ENCODE data around the gene NTSR1. TPM values are rescaled to one million over a fixed set of nuclear protein-coding genes. Genes with fewer than 3 reads are reported as not detected.

NTSR1 gene
- total and polyA plus RNA-seq, 2 of the 13 experiments (the other 11 are each of a cell fraction or from before 2014, with no cell fraction given) = 0.09 to 0.12 TPM

DNA sequence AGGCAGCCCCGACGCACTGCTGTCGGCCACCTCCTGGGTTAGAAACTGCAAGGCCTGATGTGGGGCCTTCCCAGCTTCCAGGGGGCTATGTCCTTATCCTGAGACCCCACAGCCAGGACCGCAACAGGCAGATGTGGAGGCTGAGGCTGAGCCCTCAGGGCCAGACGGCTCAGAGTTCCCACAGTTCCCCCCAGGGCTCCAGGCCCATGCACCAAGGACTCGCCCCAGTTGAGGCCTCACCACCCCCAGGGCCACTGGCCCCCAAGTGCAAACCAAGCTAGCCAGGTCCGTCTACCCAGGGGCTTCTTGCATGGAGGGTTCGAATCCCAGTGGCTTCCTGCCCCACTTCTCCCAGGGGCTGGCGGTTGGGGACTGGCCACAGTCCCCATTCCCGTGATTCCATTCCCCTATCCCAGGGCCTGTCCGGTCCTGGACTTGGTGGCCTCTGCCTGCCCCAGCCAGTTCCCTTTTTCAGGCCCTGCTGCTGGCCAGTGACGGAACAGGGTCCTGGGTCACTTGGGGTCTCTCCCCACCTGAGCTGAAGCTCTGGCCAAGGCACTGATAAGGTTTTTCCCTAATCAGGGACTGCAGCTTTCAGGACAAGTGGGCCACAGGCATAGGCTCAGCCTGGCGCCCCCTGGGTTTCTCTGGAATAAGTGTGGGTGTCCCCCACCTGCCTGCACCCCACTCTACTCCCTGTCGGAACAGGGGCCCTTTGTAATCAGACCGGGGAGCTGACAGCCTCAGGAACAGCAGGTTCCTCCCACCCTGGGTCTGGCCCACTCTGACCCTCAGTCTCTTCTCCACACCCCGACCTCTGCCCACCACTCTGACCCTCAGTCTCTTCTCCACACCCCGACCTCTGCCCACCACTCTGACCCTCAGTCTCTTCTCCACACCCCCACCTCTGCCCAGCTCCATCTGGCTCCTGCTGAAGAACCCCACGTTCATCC, 44.3 kb upstream of the NTSR1 start:
- Histone ChIP-seq H3K9me3 (ENCODE audit: low read length) (no peaks in the 10 kb centered on the region), H2AFZ (ENCODE audit: low read length) (no peak overlapping the region), H3K4me2 (ENCODE audit: low read depth, low read length) (peak overlapping the region; percentile 40), H3K36me3 (replicated peaks in 1 of 2; ENCODE audit: control insufficient read depth in 1 of 2, insufficient read depth in 2 of 2, low read length in 2 of 2) (peaks cover 3 to 23% of the 10 kb centered on the region in 2 experiments), H3K27ac (ENCODE audit: extremely low read length, insufficient read depth, low read length) (peak overlapping the region; percentile 8), H3K4me3 (replicated peaks in 1 of 3; ENCODE audit: insufficient read depth in 1 of 3, low read depth in 2 of 3, low read length in 3 of 3) (no peak overlapping the region; a peak in 1 of 6 replicates), H3K9ac (ENCODE audit: insufficient read depth, low read depth, low read length) (peak overlapping the region; percentile 16; the same call in 1 of the 2 replicates), H4K20me1 (ENCODE audit: insufficient read depth, low read length) (no peaks in the 10 kb centered on the region), H3K79me2 (ENCODE audit: insufficient read depth, low read length) (no peaks in the 10 kb centered on the region), H3K27me3 (ENCODE audit: control insufficient read depth in 1 of 2, insufficient read depth in 2 of 2, low read length in 2 of 2) (no peaks in the 10 kb centered on the region), H3K4me1 (ENCODE audit: insufficient read depth, low read length) (peaks cover 74% of the 10 kb centered on the region)
- ATAC-seq (no peak), FAIRE-seq (no peak), DNase-seq (ENCODE audit: low spot score) (no peak)
- in situ Hi-C loops (cut with HindIII; ENCODE audit: extremely low pct_ligation_motif_present, low pct_unique_long_range_greater_than_20kb) (no loop called here), intact Hi-C loops (cut with micrococcal nuclease; ENCODE audit: unreplicated experiment) (no loop called here)
- ChIA-PET CTCF (ENCODE audit: low intra/inter-chr PET ratio, low total read pairs) (no interaction called here), POLR2A (interaction anchor here (1.3 to 4.6 kb wide), 3 partner anchors 12 to 130 kb away, joined by 4 to 36 read pairs (median 8); no protein-coding TSS in a partner anchor)
- 82% methylated on average over 15 of the region's 18 CpGs for WGBS (ENCODE audit: low lambda C conversion rate)
- TSS peak; percentile 46 for BruUV-seq (replicated peaks)
- 0 out of 2 replicates have a peak, but pooled peaks have one; percentile 0 for TF ChIP-seq ZNF564 (CRISPR knock-in tag; IDR thresholded peaks at IDR 0.05)
- peak; percentile 32; the same call in 1 of the 2 replicates for TF ChIP-seq ZFX (CRISPR knock-in tag; IDR thresholded peaks at IDR 0.05; ENCODE audit: low read depth)
- 0 out of 2 replicates have a peak, but pooled peaks have one; percentile 61 for TF ChIP-seq ZNF607 (CRISPR knock-in tag; IDR thresholded peaks at IDR 0.05; ENCODE audit: borderline replicate concordance)
- TF ChIP-seq ZNF543 (CRISPR knock-in tag; IDR thresholded peaks at IDR 0.05) = no peak
- peak; percentile 76 for TF ChIP-seq AGO2 (optimal IDR thresholded peaks at IDR 0.05; ENCODE audit: low read depth, low read length)
- peak; percentile 36; the same call in 1 of the 2 replicates for TF ChIP-seq HOXA3 (CRISPR knock-in tag; IDR thresholded peaks at IDR 0.05)
- TF ChIP-seq, protein P1, sequence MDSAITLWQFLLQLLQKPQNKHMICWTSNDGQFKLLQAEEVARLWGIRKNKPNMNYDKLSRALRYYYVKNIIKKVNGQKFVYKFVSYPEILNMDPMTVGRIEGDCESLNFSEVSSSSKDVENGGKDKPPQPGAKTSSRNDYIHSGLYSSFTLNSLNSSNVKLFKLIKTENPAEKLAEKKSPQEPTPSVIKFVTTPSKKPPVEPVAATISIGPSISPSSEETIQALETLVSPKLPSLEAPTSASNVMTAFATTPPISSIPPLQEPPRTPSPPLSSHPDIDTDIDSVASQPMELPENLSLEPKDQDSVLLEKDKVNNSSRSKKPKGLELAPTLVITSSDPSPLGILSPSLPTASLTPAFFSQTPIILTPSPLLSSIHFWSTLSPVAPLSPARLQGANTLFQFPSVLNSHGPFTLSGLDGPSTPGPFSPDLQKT (CRISPR knock-in tag; IDR thresholded peaks at IDR 0.05; ENCODE audit: borderline replicate concordance) = peak; percentile 18; the same call in 1 of the 2 replicates
- 0 out of 2 replicates have a peak, but pooled peaks have one; percentile 70 for TF ChIP-seq ZNF333 (CRISPR knock-in tag; IDR thresholded peaks at IDR 0.05; ENCODE audit: borderline replicate concordance)
- TF ChIP-seq ZNF296 (CRISPR knock-in tag; conservative IDR thresholded peaks at IDR 0.05) = 0 out of 2 replicates have a peak, but pooled peaks have one; percentile 64
- TF ChIP-seq, protein P2, sequence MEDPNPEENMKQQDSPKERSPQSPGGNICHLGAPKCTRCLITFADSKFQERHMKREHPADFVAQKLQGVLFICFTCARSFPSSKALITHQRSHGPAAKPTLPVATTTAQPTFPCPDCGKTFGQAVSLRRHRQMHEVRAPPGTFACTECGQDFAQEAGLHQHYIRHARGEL (CRISPR knock-in tag; IDR thresholded peaks at IDR 0.05) = 0 out of 2 replicates have a peak, but pooled peaks have one; percentile 74
- TF ChIP-seq HNRNPLL (IDR thresholded peaks at IDR 0.05; ENCODE audit: low read depth, low read length, poor library complexity, severe bottlenecking) = no peak
- TF ChIP-seq, protein P3, sequence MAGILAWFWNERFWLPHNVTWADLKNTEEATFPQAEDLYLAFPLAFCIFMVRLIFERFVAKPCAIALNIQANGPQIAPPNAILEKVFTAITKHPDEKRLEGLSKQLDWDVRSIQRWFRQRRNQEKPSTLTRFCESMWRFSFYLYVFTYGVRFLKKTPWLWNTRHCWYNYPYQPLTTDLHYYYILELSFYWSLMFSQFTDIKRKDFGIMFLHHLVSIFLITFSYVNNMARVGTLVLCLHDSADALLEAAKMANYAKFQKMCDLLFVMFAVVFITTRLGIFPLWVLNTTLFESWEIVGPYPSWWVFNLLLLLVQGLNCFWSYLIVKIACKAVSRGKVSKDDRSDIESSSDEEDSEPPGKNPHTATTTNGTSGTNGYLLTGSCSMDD (CRISPR knock-in tag; IDR thresholded peaks at IDR 0.05) = peak; percentile 37; the same call in 1 of the 2 replicates
- TF ChIP-seq ZNF674 (CRISPR knock-in tag; IDR thresholded peaks at IDR 0.05; ENCODE audit: low read depth) = peak; percentile 59; the same call in 1 of the 2 replicates
- TF ChIP-seq ZNF660 (CRISPR knock-in tag; IDR thresholded peaks at IDR 0.05; ENCODE audit: borderline replicate concordance, low read depth) = no peak
- peak; percentile 55; the same call in 1 of the 2 replicates for TF ChIP-seq AKAP8 (CRISPR knock-in tag; IDR thresholded peaks at IDR 0.05)
- no peak for TF ChIP-seq FOXP1 (IDR thresholded peaks at IDR 0.05)
- no peak for TF ChIP-seq FOXP1 (CRISPR knock-in tag; IDR thresholded peaks at IDR 0.05)
- TF ChIP-seq, protein P4, sequence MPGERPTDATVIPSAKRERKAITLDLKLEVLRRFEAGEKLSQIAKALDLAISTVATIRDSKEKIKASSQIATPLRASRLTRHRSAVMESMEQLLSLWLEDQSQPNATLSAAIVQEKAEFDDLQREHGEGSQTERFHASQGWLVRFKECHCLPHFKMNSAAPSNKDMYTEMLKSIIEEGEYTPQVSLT (CRISPR knock-in tag; IDR thresholded peaks at IDR 0.05; ENCODE audit: borderline replicate concordance, low read depth) = no peak
- TF ChIP-seq SP2 (CRISPR knock-in tag; IDR thresholded peaks at IDR 0.05) = peak; percentile 38; the same call in 1 of the 2 replicates
- TF ChIP-seq MAFF (IDR thresholded peaks at IDR 0.05; ENCODE audit: low read depth, low read length) = no peak
- peak; percentile 18; the same call in 1 of the 2 replicates for TF ChIP-seq ZNF501 (CRISPR knock-in tag; IDR thresholded peaks at IDR 0.05)
